ENCODE results near the gene C6orf89.
A peak's percentile ranks its signal among the peaks of the same experiment; 100 is the strongest.

Gene C6orf89, protein sequence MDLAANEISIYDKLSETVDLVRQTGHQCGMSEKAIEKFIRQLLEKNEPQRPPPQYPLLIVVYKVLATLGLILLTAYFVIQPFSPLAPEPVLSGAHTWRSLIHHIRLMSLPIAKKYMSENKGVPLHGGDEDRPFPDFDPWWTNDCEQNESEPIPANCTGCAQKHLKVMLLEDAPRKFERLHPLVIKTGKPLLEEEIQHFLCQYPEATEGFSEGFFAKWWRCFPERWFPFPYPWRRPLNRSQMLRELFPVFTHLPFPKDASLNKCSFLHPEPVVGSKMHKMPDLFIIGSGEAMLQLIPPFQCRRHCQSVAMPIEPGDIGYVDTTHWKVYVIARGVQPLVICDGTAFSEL

DNA sequence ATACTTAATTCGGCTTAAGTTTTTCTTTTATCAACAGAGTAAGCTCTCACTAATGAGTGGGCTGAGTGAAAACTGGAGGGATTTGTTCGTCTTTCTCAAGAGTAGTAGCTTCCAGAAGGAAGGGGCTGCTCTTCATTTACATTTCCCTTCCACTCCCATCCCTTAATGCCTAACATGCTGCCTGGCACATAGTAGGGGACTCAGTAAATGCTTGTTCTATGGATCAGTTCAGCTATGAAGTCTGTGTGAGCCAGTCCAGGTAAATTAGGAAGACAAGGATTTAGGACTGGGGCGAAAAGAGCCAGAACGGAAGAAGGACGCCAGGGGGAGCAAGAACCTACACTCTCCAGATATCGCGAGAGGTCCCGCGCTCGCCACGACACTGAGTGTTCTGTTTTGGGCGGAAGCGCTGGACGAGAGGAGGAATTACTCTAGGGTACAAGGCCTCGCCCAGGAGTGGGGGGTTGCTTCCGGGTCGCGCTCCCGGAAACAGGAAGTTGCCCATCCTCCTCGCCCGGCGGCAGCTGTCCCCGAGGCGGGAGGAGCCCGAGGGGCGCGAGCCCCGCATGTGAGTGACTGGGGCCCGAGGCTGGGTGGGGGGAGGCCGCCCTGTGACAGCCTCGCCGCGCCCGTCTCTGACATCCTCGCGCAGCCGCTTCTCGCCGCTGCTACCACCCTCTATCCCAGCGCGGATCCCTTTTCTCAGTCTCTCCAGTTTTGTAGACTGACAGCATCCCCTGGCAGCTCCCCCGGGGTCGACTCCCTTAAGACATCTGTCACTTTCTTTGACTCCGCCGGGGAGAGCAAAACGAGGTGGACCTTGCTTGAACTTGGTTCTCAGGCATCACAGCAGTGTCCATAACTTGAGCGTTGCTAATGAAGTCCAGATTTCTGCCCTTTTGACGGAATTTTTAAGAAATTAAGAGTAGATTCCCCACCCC, at the start of gene C6orf89:
Gene C6orf89, plus strand, starts transcription at position 492 of the 941 bp plus-strand sequence. CDS start 13,493 bp downstream, outside the sequence.
- peak; percentile 93 to 95 for DNase-seq (ENCODE audit: low read depth in 2 of 2)

- no peak for DNase-seq (ENCODE audit: low read depth in 2 of 2)
Observed at GRCh38 chr6:36836111-36837021, 49.4 kb upstream of the C6orf89 start.

DNA sequence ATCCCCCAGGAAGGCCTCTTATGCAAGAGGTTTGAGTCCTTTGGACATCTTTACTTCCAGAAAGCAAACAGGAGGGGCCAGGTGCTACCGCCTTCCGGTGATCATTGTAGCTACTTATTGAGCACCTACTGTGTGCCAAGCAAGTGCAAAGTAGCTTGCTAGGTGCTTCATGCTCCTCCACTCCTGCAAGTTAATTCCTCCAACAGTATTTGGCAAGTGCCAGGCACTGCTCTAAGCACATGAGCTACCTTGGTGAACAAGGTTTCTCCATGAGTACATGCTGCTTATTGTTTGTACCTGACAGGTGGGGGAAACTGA, 48.8 kb upstream of the C6orf89 start:
- DNase-seq (ENCODE audit: low read depth in 2 of 2) = no peak

DNA sequence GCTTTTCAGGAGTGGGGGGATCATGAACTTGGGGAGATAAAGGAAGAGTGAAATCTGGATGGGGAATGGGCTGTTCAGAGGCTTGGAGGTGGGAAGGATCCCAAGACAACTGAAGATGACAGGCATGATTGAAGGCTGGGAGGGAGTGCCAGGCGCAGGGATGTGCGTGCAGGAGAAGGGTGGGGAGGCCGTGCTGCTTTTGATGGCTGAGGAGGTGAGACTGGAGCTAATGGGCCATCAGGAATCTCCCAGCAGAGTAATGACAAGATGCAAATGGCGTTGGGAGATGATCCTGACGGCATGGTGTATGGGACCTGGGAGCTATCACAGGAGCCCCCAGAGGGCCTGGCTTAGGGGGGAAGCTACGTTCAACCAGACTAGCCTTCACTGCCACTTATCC, 48.1 kb upstream of the C6orf89 start:
- no peak for DNase-seq (ENCODE audit: low read depth in 2 of 2)

DNA sequence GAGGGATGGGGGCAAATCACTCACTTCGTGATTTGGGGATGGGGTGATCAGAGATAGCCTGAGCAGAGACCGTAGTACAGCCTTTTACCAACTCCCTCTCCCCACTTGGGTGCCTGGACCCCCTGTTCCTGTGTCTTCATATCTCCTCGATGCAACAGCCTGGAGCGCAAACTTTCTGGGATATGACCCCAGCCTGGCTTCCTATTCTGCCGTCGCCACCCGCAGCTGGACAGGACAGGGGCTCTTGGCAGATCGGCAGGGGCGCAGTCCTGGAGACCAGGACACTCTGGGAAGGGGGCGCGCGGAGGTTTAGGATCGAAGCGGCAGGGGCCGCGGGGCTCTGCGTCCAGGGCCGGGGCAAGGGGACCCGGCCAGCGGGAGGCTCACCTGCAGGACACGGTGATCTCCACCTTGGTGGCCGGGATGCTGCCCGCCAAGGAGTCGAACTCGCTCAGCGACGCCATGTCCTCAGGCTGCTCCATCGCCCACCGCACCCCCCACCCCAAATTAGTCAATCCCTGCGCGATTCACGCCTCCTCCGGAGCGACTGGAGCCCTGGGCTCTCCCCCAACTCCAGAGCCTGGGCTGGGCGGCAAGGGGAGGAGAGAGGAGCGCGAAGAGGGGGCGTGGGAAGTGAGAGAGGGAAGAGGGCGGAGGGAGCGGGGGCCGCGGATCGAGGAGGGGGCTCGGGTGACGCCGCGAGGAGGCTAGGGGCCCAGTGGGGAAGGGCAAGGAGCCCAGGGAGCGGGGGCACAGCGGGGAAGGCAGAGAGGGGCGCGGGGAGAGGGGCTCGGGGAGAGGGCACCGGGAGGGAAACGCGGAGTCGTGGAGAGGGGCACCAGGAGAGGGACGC, 46.6 kb upstream of the C6orf89 start, which contains the start of gene CPNE5:
Gene CPNE5, minus strand, starts transcription at position 549 of the 853 bp plus-strand sequence. Its CDS starts 67 bp downstream, at position 482.
- DNase-seq (ENCODE audit: low read depth in 2 of 2) = no peak

DNA sequence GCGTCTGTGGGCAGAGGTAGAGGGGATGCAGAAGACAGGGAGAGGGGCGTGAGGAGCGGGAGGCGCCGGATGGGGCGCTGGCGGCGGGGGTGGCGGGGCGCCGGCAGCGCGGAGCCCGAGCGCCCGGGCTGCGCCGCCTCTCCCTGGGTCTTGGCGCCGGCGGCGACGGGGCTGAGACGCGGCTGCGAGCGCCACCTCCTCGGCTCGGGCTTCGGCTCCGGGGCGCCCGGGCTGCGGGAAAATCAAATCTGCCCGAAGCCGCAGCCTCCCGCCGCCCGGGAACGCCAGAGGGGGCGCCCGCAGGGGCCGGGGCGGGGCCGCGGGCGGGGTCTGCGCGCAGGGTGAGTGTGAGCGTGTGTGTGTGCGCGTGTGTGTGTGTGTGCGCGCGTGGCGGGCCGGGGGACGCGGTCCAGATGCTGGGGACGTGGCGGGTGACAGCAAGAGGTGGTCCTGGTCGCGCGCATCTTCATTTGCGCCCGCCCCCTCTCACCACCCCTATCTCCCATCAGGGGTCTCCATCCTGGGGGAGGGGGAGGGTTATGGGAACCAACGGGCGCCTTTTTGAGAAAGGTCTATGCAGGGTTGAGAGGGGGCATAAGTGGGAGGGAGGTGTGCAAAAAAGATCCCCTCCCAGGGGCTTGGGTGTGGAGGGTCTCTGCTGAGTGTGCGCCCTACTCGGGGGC, 45.9 kb upstream of the C6orf89 start:
- DNase-seq (ENCODE audit: low read depth in 2 of 2) = no peak

DNA sequence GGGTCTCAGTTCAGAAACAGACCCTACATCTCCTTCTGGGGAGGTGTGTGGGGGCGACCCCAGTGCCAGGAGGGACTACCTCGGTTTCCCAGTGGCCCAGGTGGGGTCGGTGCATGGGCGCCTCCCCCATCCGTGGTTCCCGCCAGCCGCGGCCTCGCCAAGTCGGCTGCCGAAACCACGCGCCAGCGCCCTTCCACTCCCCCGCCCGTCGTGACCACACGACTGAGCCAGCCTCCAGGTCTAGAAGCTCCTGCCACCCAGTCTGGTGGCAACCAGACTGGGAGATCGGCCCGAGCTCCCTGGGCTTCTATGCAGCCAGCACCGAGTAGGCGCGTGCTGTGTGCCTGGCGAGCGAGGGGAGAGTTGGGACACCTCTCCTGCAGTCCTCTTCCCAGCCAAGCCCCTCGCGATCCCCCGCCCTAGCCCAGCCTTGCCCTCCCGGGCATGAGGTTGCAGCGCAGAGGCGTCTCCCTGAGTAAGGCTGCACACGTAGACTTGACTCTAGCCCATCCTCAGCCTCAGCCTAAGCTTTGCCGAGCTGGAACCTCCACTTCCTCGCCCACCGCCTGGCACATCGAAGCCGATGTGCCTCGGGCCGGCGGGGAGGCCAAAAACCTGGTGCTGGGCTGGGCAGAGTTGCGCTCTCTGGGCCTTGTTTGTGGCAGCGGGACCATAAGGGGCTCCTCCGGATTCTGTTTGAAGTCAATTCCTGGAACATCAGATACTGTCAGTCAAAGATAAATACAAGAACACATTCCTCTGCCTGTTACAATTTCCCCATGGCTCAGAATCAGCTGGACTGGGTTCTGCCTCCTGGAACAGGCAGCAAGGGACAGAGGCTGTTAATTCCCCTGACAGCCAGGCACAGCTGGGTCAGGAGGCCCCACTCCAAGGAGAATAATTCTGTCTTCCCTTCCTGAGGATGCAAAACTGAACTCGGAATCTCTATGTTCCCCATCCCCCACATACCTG, 45.0 kb upstream of the C6orf89 start:
- DNase-seq (ENCODE audit: low read depth in 2 of 2) = no peak

GRCh38 chr6:36841756-36842155, 44.0 kb upstream of the C6orf89 start:
- no peak for DNase-seq (ENCODE audit: low read depth in 2 of 2)

- DNase-seq (ENCODE audit: low read depth in 2 of 2) = no peak
Observed at GRCh38 chr6:36843170-36843569, 42.6 kb upstream of the C6orf89 start.

- DNase-seq (ENCODE audit: low read depth in 2 of 2) = no peak
Observed at GRCh38 chr6:36844232-36845170, 41.3 kb upstream of the C6orf89 start.

- DNase-seq (ENCODE audit: low read depth in 2 of 2) = no peak
Observed at GRCh38 chr6:36845233-36845632, 40.5 kb upstream of the C6orf89 start.

- DNase-seq (ENCODE audit: low read depth in 2 of 2) = no peak
Observed at GRCh38 chr6:36847152-36847551, 38.6 kb upstream of the C6orf89 start.

- DNase-seq (ENCODE audit: low read depth in 2 of 2) = no peak
Observed at GRCh38 chr6:36847991-36848390, 37.8 kb upstream of the C6orf89 start.

DNA sequence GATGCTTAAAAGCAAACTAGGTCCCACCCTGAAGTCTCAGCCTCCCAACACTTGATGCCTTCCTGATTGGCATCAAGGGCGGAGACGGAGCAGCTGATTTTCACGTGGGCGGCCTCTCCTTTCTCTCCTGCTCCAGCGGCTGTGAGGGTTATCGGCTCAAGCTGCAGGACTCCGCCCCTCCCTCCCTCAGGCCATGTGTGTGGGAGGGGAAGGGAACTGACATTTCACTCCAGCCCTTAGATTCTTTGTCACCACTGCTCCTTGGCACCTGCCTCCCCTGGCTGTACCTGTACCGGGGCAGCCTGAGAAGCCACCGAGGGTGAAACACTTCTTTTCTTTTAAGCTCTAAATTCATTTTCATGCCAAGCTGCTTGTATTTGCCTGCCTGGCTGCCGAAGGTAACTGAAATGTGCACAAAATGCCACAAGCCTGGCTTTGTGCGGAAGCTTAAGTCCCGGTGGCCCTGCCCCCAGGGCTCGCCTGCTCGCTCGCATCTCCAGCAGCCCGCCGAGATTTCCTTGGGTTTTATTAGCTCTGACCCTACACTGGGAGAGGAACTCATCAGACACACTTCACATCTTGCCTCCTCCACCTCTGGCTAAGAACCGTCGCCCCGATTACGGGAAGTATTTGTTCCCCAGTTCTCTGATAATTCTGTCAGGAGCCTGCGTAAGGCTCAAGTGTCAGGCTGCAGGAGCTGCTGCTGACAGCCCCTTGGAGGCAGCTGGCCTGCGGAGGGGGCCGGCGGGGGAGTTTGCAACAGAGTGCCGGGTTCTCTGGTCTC, 36.9 kb upstream of the C6orf89 start:
- no peak for DNase-seq (ENCODE audit: low read depth in 2 of 2)

- DNase-seq (ENCODE audit: low read depth in 2 of 2) = no peak
Observed at GRCh38 chr6:36850021-36850420, 35.7 kb upstream of the C6orf89 start.

GRCh38 chr6:36851149-36851614, 34.6 kb upstream of the C6orf89 start:
- no peak for DNase-seq (ENCODE audit: low read depth in 2 of 2)

DNA sequence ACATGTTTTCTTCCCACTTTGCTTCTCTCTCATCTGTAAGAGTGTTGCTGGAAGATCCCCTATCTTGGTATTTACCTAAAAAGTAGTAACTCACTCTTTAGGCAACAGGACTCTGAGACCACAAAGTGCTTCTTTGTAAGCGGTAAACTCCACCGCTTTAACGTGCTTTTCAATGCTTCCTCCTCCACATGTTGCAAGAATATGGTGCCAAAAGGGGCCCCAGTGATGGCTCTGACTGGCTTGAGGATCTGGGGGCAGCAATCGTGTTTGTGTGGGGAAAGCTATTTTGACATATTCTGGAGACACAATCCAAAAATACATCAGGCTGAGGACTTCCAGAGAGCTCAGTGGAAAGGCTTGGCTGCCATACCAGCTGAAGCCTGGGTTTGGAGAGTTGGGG, 34.1 kb upstream of the C6orf89 start:
- no peak for DNase-seq (ENCODE audit: low read depth in 2 of 2)
